Measurements from ENCODE around the gene MEIS1.

MEIS1 gene

GRCh38 chr2:66583881-66584280 is 149.0 kb downstream of the MEIS1 start:
- no peak for DNase-seq

- no peak for DNase-seq
Measured at GRCh38 chr2:66585587-66585986, 150.7 kb downstream of the MEIS1 start.

DNA sequence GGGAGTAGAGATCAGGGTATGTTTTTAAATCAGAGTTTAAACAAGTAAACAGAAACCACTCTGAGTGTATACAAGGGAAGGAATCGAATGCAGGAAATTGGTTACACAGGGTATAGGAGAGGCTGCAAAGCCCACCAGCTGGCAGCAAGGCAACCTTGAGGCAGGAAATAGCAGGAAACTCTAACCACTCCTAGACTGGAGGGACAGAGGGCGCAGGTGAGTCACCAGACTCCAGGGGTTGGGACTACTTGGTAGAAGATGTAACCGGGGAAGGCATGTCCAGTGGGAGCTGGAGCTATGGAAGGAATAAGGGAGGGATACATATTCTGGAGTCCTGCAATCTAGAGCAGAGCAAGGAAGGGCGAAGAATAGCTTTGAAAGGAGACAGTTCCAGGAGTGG is 152.3 kb downstream of the MEIS1 start:
- DNase-seq, result no peak

GRCh38 chr2:66594001-66594400 is 159.1 kb downstream of the MEIS1 start:
- no peak for DNase-seq

GRCh38 chr2:66595556-66595955 is 160.6 kb downstream of the MEIS1 start:
- DNase-seq, result no peak

DNA sequence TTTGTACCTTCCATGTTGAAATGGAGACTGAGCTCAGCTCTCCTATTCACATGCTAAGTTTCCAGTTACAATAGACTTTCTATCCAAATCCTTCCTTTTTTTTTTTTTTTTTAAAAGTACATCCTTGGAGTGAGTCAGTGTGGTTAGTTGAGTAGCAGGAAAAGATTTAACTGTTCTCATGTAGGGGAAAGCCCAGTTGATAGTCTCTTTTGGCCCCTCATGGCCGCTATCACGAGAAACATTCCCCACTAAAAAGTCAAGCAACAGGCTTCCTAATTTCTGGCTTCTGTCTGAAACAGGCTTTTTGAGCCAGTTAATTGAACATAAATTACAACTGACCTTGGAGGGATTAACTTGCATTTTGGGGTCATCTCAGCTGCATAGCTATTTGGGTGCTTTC is 161.3 kb downstream of the MEIS1 start:
- DNase-seq, result no peak

GRCh38 chr2:66601624-66602023 is 166.7 kb downstream of the MEIS1 start:
- no peak for DNase-seq

DNA sequence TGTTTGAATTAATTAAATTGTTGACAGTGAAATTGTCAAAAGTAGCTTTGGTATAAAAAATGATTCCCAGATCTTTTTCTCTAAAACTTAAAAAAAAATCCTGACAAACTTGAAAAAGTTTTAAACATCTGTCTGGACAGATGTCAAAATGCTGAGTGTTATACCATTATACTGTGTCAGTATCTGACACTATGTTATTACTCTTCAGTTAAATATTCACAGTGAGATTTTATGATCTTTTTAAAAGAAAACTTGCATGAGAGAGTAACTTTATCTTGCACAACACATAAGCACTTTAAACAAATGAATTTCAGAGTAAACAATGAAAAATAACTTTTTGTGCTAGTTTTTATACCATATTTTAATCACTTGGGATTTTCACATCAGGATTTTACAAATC is 167.4 kb downstream of the MEIS1 start:
- DNase-seq, result no peak

GRCh38 chr2:66604326-66604725 is 169.4 kb downstream of the MEIS1 start:
- DNase-seq, result no peak

GRCh38 chr2:66604976-66605375 is 170.1 kb downstream of the MEIS1 start:
- no peak for DNase-seq

GRCh38 chr2:66607152-66607551 is 172.2 kb downstream of the MEIS1 start:
- no peak for DNase-seq

All from inflammatory macrophage treated with lipopolysaccharide for 4 hours (primary cell).